PC-9 (cell line): ENCODE results near the gene DOK5.

Experiments
- EZH2 ChIP-seq: fragments of 200-600 bp; sonication (generic); IDR thresholded peaks from 2 replicates; pipeline ENCODE4 v1.8.0; 2017; ENCODE audit warnings: antibody characterized with exemption, low read depth
- TF ChIP-seq, protein P1 (sequence below): fragments of 200-600 bp; sonication (generic); conservative IDR thresholded peaks from 2 replicates; pipeline ENCODE4 v1.6.1; 2017; ENCODE audit warnings: mixed run types, antibody characterized with exemption, mild to moderate bottlenecking, moderate library complexity

- TF ChIP-seq, protein P1, sequence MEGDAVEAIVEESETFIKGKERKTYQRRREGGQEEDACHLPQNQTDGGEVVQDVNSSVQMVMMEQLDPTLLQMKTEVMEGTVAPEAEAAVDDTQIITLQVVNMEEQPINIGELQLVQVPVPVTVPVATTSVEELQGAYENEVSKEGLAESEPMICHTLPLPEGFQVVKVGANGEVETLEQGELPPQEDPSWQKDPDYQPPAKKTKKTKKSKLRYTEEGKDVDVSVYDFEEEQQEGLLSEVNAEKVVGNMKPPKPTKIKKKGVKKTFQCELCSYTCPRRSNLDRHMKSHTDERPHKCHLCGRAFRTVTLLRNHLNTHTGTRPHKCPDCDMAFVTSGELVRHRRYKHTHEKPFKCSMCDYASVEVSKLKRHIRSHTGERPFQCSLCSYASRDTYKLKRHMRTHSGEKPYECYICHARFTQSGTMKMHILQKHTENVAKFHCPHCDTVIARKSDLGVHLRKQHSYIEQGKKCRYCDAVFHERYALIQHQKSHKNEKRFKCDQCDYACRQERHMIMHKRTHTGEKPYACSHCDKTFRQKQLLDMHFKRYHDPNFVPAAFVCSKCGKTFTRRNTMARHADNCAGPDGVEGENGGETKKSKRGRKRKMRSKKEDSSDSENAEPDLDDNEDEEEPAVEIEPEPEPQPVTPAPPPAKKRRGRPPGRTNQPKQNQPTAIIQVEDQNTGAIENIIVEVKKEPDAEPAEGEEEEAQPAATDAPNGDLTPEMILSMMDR = no peak
- no peak for TF ChIP-seq EZH2
Observed at GRCh38 chr20:54526801-54527200, 51.4 kb downstream of the DOK5 start.
